GM18505 (cell line): Measurements from ENCODE around the gene ATP11B.
A peak's percentile ranks its signal among the peaks of the same experiment; 100 is the strongest.

Experiments
- ATAC-seq: cut with Tn5 transposase; IDR thresholded peaks from one replicate; pipeline ENCODE4 v1.9.1; 2021; ENCODE audit not compliant: unreplicated experiment
- POLR2A ChIP-seq: IDR thresholded peaks from 4 replicates; pipeline ENCODE4 v1.6.1; 2011; ENCODE audit warnings: borderline replicate concordance; ENCODE audit not compliant: insufficient read depth, insufficient read length; ENCODE audit errors: extremely low read depth

Gene ATP11B

DNA sequence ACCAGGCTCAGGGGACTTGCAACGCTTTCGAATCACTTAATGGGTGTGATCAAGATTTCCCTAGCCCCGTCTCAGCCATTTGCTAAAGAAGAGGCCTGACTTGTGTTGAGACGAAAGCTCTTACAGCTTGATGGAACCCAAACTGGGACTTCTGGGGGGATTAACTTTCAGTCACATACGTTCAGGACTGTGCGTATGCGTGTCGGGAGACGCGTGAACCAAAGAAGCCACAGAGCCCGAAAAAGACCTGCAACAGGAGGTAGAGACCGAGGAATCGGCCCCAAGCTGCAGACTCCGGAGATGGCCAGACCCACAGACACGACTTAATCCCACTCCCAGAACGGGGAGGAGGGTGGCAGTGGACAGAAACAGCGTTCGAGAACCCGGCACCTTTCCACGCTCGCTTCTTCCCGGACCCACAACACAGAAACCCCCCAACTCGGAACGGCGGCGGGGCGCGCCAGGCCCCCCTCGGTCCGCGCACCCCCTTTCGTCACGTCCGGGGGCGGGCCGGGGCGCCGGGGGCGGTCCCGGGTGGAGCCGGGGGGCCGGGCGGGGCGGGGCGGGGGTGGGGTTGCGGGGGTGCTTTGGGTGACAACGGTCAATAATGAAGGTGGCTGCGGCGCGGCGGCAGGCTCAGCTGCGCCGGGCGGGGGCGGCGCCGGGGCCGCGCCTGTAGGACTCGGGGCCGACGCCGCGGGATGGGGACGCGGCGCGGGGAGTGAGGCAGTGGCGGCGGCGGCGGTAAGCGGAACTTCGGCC, at the start of gene ATP11B:
Gene ATP11B, plus strand, starts transcription at position 604 of the 762 bp plus-strand sequence. CDS start 256 bp downstream, outside the sequence.
- ATAC-seq: peak; percentile 69
- peak; percentile 86 for TF ChIP-seq POLR2A

GRCh38 chr3:182746959-182747358, 46.3 kb upstream of the ATP11B start:
- ATAC-seq: no peak
- TF ChIP-seq POLR2A: no peak

DNA sequence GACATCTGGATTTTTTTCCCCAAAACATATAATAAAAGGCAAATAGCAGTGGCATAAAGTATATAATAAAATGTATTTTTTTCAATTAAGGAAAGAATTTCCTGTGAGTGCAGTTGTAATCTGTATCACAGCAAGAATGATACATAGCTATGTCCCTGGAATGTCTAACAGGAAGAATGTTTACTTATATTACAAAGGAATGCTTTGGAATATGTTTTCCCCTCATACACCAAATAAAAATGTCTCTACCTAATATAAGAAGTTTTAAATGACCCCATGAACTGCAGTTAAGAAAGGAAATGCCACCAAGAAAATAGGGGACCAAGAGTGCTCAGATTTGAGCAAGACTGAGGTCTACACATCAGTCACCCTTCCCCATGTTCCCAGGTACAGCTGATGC, 38.0 kb upstream of the ATP11B start:
- ATAC-seq: no peak
- TF ChIP-seq POLR2A: no peak

DNA sequence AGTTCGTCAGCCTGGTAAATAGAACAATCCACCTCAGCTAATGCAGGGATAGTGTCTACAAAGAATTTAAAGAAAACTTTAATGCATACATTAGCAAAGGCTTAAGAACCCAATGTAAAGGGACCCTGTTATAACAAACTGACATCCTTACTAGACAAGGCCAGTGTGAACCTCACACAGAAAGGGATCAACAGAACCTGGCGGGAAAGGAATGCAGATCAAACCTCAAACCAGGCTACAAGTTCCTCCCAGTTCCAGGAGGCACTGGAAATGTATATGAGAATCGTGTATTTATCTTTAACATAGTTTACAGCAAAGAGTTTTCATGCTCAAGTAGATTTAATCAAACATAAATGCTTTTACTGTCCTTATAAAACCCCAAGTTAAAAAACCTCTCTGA, 37.6 kb upstream of the ATP11B start:
- TF ChIP-seq POLR2A: no peak
- ATAC-seq: no peak

GRCh38 chr3:182760576-182761164, 32.6 kb upstream of the ATP11B start:
- ATAC-seq: no peak
- TF ChIP-seq POLR2A: no peak

DNA sequence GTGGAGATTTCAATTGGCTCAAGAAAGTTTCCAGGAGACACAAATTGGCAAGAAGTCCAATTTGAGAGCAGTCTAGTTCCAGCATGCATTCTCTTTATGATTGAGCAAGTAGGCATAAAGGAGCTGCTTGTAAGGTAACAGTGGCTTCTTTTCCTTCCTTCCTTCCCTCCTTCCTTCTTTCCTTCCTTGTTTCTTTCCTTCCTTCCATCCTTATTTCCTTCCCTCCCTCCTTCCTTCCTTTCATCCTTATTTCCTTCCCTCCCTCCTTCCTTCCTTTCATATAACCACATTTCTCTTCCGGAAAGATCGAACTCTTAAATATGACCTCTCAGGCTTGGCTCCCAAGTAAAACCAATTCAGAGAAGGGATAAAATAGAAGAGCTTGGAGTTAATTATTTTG, 29.4 kb upstream of the ATP11B start:
- no peak for ATAC-seq
- TF ChIP-seq POLR2A: no peak

GRCh38 chr3:182765287-182765686, 28.0 kb upstream of the ATP11B start:
- ATAC-seq: no peak
- TF ChIP-seq POLR2A: no peak

DNA sequence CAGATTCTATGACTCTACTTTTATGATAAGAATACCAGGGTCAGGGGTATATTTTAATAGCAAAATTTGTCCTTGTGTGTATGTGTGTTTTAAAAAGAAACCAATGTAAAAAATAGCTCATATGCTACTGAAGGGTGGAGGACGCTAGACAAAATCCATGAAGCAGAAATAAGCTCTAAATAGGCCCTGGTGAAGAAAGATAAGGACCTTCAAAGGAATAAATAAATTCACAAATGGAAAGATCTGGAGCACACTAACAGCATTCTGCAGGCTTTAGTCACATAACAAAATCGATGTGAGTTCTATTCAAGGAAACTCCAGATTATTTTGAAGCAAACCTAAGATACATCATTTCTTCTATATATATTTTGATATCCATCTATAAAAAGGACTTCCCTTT, 27.2 kb upstream of the ATP11B start:
- ATAC-seq: no peak
- no peak for TF ChIP-seq POLR2A

GRCh38 chr3:182768413-182768812, 24.9 kb upstream of the ATP11B start:
- ATAC-seq: no peak
- no peak for TF ChIP-seq POLR2A

DNA sequence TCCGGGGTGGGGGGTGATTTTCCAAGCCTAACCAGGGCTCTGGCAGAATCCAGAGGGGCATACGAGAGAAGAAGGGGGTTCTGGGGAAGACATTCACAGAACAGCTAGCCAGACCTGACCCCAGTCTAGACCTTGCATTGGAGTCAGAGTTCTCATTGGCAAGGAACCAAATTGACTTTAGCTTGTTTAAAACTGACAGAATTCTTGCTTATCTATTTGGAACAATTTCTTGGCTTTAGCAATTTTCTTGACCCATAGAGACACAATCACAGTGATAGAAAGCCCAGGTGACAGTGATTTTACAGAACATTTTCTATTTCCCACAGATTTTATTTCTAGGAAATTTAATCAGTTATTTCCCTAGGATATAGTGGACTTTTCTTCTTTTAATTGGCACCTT, 23.6 kb upstream of the ATP11B start:
- no peak for TF ChIP-seq POLR2A
- ATAC-seq: no peak

GRCh38 chr3:182782149-182782548, 11.2 kb upstream of the ATP11B start:
- ATAC-seq: no peak
- no peak for TF ChIP-seq POLR2A

- no peak for TF ChIP-seq POLR2A
- ATAC-seq: no peak
These were observed 10.2 kb upstream of the ATP11B start for GRCh38 chr3:182783106-182783505.

DNA sequence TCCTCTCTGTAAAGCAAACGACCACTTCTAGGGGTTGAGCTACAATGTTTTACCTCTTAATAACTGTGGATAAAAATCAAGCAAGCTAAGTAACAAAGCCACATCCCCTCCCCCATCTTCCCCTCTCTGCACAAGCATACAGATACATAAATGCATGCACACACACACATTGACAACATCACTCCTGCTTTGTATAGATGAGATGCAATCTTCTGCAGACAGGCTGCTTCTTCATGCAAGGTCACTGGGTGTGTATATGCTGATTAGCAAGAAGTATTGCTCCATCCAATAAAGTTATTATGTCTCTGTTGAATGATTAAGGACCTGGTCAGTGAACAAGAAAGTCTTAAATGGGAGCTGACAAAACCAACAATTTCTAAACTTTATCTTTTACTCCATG, 8.8 kb upstream of the ATP11B start:
- TF ChIP-seq POLR2A: no peak
- ATAC-seq: no peak

DNA sequence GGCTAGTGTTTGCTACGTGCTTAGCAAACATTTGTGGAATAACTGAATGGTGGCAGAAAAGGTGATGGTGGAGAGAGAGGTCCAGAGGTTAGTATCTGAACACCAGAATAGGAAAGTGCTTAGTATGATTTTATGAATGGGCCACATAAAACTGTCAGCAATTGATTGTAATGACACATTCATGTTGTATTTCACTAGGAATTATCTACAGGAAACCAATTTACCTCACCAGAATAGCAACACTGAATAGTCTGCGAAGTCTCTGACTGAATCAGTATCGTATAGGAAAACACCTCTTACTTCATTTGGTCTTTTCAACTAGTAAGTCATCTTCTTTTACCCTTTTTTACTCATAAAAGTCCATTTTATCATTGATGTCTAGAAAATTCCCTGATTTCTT, 8.2 kb upstream of the ATP11B start:
- no peak for ATAC-seq
- TF ChIP-seq POLR2A: no peak
